GM12875 (cell line): ENCODE results near the gene MFN1.

Experiments
- H3K4me3 ChIP-seq: one replicate; pipeline ENCODE4 v1.5.1; 2011; ENCODE audit warnings: low read depth, low read length, control low read depth
- TF ChIP-seq, protein P1 (sequence below): IDR thresholded peaks from 2 replicates; pipeline ENCODE4 v1.5.1; 2011; ENCODE audit warnings: low read depth, mild to moderate bottlenecking, control low read depth, inconsistent platforms, low read length, moderate library complexity, borderline replicate concordance; ENCODE audit not compliant: insufficient read depth

MFN1 gene

DNA sequence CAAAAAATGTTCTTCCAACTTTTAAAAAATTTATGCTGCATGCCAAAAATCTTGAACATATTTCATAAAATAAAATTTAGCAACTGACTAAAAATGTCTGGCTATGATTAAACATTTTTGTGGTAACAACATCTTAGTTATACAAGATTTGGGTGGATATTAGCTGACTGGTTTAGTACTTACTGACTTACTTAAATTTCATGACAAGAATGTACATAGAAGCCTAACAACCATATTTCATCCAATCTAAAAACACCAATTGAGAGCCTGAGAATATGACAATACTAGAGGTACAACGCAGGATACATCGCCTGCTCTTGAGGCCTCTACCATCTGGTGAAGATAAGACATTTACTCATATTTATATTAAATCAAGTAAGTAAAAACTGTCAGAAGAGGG is 69.2 kb downstream of the MFN1 start:
- no peak overlapping the region for H3K4me3 ChIP-seq
- TF ChIP-seq, protein P1, sequence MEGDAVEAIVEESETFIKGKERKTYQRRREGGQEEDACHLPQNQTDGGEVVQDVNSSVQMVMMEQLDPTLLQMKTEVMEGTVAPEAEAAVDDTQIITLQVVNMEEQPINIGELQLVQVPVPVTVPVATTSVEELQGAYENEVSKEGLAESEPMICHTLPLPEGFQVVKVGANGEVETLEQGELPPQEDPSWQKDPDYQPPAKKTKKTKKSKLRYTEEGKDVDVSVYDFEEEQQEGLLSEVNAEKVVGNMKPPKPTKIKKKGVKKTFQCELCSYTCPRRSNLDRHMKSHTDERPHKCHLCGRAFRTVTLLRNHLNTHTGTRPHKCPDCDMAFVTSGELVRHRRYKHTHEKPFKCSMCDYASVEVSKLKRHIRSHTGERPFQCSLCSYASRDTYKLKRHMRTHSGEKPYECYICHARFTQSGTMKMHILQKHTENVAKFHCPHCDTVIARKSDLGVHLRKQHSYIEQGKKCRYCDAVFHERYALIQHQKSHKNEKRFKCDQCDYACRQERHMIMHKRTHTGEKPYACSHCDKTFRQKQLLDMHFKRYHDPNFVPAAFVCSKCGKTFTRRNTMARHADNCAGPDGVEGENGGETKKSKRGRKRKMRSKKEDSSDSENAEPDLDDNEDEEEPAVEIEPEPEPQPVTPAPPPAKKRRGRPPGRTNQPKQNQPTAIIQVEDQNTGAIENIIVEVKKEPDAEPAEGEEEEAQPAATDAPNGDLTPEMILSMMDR: no peak

DNA sequence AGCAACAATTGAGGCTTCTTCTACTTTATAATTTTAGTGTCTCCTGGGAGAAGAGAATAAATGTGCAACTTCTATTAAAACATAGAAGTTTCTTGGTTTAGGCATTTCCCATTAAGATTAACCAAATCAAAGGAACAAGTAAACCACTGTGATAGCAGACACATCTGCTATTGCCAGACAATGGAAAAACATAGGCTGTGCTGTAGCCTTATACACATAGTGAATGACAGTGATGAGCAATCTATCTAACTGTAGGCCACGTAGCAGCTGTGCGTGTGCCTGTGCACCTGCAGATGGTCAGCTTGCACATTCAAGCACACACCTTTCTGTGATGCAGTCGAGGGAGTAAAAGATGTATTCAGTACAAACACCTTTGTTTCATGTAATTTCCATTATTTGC is 71.1 kb downstream of the MFN1 start:
- TF ChIP-seq, protein P1: no peak
- H3K4me3 ChIP-seq: no peak overlapping the region

DNA sequence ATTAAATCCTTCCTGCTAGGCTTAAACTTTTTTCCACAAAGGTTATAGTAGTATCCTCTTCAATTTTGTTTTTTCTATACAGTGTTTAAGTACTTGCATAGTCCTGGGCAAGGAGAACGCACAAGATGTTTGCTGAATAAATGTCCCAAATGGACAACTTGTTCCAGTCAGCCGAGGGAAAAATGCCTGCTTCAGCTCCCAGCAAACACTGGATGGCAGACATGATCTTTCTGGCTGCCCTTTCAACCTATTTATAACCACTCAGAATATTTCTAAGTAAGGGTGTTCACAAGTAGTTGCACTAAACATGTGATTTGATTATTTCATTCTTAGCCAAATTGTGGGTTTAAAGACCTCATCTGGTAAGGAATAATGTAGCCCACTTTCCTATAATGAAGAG is 74.0 kb downstream of the MFN1 start:
- no peak overlapping the region for H3K4me3 ChIP-seq
- TF ChIP-seq, protein P1: 0 out of 2 replicates have a peak, but pooled peaks have one; percentile 3

DNA sequence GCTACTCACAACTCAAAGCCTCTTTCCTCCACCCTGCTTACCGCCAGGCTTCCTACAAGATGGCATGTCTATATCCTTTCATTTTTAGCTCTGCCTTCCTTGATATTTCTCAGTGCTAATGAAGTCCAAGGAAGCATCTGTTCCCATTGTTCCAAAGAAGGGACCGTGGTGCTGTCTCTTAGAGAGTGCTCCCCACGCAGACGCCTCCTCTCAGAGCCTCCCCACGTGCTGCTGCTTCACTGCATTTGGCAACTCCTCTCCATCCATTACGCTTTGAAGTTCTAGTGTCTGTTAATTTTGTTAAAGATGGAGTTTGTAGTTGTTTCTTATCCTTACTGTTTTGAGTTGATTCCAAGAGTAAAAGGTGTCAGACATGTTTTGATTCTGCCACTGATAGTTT is 77.6 kb downstream of the MFN1 start:
- no peak overlapping the region for H3K4me3 ChIP-seq
- TF ChIP-seq, protein P1: no peak

DNA sequence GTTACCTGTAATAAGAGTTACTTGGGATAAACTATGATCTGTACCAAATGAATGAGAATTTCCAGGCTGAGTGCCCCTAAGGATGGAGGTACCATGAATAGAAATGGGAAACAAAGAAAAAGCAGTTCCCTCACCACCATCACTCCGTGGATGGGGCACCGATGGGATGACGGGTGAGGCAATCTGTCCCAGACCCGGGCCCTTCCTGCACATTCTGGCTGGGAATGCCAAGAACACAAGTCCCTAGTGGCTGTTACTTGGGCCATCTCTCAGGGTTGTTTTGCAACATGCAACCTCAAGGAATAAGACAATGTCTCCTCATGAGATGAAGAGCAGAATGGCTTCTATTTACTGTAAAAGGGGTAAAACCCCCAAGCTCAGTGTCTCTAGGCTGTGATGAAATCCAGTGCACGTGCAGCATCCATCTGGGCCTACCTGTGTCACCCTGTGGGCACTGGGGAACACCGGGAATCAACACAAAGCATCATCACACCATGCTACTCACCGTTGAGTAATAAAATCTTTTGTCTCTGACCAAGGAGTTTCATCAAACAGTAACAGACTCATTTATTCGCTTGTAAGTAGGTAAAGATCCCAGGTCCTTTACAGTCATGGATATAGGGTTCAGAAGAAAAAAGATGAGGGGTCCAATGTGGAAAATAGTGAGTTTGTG is 81.5 kb downstream of the MFN1 start:
- TF ChIP-seq, protein P1: no peak
- H3K4me3 ChIP-seq: no peak overlapping the region

DNA sequence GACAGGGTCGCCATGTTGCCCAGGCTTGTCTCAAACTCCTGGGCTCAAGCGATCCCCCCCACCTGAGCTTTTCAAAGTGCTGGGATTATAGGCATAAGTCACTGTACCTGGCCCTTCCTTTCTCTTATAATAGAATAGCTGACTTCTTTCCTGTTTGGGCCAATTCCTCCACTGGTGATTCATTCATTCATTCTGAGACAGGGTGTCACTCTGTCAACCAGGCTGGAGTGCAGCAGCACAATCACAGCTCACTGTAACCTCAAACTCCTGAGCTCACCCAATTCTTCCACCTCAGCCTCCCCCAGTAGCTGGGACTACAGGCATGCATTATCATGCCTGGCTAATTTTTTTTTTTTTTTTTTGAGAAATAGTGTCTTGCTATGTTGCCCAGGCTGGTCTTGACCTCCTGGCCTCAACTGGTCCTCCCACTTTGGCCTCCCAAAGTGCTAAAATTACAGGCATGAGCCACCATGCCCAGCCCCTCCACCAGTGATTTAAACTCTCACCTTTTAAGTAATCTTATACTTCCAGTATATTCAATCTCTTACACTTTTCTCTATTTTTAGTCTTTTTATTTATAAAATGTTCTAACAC is 82.9 kb downstream of the MFN1 start:
- no peak overlapping the region for H3K4me3 ChIP-seq

DNA sequence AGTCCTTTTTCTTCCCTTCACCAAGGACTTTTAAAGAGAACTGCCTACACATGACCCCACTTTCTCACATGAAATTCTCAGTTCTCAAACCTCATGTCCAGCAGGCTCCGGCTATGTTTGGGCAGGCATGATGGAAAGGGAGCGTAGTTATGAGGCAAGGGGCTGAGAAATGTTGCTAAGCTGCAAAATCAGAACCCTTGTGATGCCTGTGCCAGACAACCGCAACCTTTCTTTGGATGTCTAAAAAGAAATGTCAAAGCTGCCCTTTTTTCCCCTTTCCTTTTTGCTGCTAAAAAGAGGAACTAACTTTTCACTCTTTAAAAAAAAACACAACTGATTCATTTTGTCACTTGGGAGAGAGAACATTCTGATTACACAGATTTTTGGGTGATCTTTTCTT is 84.5 kb downstream of the MFN1 start:
- TF ChIP-seq, protein P1: no peak
- peak overlapping the region; percentile 24 for H3K4me3 ChIP-seq

More for the DNA sequence above, 82.9 kb downstream of the MFN1 start:
- TF ChIP-seq, protein P1: no peak
